ENCODE data around the gene RANGAP1.
"Not testable (repeated sequence)": the region's sequence is repeated elsewhere in the genome, so short reads cannot be mapped to it uniquely, and the experiment has no call there.

RANGAP1 gene

DNA sequence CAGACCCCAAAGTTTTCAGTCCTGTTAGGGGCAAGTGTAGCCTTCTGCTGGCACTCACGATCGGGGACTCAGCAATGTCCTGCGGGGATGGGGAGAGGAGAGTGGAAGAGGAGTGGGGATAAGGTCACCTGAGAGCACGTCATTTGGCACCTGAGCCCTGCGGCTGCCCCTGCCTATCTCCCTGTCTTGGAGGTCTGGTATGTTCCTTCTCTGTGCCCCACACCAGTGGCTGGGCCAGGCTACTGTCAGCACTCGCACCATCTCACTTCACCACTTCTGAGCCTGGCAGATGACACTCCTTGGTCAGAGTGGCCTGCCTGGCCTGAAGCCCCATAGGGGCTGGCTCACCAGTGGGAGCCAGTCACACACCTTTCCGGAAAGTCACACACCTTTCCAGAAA is 25.1 kb downstream of the RANGAP1 start:
- no peak for DNase-seq (ENCODE audit: low read depth in 2 of 2)

DNA sequence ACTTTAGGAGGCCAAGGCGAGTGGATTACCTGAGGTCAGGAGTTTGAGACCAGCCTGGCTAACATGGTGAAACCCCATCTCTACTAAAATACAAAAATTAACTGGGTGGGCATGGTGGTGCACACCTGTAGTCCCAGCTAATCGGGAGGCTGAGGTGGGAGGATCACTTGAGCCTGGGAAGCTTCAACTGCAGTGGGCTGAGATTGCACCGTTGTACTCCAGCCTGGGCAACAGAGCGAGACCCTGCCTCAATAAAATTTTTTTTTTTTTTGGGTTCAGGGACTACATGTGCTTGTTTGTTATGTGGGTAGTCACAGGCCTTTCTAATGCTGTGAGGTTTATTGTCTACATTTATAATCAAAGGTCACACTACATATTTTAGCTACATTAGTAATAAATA is 26.2 kb downstream of the RANGAP1 start:
- not testable (repeated sequence) for DNase-seq (ENCODE audit: low read depth in 2 of 2)

DNA sequence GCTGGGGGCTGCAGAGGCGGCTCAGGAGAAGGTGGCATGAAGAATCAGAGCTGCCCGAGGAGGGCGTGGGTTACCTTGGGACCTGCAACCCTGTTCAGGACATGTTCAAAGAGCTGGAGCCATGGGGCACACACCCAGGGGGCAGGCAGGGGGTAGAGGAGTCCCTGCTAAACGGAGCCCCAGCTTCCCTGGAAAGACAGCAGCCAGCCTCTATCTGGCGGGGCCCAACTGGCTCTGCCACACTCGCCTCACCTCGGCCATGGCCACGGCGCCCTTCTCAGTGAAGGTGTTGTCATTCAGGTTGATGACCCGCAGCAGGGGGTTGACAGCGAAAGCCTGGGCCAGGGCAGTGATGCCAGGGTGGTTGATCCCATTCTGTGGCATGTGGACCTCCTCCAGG is 28.3 kb downstream of the RANGAP1 start:
- no peak for DNase-seq (ENCODE audit: low read depth in 2 of 2)

DNA sequence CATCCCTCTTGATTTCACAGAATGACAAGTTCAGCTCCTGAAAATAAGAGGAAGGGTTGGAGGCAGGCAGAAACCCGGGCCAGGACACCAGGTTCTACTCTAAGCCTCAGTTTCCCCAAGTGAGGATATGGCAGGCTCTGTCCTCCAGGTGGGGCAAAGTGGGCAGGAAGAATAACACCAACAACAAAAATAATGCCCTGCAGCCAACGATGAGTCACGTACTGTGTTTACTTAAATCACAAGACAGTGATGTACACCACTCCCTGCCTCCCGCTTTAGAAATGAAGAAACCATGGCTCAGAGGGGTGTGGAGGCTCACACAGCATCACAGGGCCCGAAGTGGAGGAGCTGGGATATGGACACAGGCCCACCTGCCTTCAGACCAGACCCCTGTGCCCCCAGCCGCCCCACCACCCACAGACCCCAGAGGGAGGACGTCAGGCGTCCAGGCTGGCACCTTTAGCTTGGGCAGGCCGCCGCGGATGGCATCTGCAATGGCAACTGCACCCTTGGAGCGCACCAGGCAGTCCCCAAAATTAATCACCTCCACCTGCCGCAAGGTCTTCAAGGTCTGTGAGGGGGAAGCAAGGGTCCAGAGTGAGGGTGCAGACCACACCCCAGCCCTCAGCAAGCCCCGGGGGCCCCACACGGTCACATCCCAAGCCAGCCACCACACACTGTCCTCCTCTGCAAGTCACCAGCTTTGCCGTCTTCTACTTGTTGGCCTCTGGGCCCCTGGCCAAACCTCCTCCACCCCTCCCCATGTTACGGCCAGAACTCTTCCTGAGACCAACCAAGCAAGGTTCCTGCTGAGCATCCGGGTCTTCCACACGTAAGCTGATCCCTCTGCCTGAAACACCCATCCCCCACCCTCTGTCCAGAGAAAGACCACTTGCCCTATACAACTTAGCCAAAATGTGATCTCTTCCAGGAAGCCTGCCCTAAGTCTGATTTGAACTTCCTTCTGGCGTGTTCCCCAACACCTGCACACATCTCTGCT is 29.4 kb downstream of the RANGAP1 start:
- DNase-seq (ENCODE audit: low read depth in 2 of 2), result no peak

DNA sequence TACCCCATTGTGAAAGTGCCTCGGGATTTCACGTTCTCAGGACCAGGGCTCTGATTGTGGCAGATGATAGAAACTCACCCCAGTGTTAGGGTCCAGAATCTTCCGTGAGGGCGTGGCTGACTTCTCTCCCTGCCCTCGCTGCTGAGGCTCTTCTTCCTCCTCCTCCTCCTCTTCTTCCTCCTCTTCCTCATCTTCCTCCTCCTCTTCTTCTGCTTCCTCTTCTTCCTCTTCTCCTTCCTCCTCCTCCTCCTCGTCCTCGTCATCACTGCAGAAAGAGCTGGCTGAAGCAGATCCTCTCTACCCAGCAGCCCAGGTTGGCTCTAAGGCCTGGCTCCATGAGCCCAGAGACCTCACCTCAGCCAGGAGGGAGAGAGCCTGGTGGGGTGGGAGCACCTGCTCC is 31.8 kb downstream of the RANGAP1 start:
- no peak for DNase-seq (ENCODE audit: low read depth in 2 of 2)

DNA sequence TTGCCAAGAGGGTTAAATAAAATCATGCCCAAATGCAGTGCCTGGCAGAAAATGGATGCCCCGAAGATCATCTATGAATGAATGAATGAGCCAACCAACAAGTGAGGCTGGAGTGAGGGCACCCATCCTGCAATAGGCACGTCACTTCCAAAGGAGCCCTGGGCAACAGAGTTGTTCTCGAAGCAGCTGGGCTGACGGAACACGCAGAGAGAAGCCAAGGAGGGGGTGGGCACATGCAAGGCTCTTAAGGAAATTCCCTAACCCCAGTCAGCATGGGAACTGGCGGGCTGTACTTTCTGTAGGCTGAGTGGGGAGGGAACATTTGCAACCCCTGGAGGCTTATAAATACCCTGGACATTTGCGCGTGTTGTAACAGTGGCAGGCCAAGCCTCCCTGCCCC is 33.6 kb downstream of the RANGAP1 start:
- DNase-seq (ENCODE audit: low read depth in 2 of 2), result no peak

DNA sequence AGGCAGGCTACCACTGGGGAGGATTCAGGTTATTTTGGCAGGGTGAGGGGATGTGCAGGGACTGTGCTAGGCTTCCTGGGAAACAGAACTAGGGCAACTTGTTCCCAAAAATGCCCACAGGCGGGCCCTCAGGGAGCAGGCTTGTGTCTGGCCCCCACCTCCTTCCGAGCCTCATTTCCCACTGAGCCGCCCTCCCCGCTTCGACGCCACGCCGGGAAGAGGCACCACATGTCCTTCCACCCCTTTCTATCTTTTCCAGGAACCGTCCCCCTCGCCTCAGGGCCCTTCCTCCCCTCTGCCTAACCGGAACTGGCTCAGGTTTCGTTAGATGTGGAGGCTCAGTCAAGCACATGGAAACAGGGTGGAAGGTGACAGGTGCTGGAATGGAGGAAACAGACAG is 35.9 kb downstream of the RANGAP1 start:
- no peak for DNase-seq (ENCODE audit: low read depth in 2 of 2)

DNA sequence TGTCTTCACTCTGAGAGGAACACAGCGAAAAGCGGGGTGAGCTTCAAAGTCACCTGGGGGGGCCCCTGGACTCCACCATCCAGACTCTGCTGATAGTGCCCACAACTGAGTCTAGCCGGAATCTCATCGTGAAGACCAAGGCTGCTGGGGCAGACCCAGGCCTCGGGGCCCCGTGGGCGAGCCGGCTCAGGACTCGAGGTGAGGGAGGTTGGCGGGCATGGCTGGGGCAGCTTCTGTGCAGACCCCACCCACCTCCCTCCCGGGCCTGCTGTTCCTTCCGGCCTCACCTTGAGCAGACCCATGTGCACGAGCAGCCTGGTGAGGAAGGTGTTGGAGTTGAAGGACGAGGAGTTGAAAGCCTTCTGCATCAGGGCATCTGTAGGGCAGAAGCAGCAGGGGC is 36.5 kb downstream of the RANGAP1 start:
- DNase-seq (ENCODE audit: low read depth in 2 of 2), result no peak

DNA sequence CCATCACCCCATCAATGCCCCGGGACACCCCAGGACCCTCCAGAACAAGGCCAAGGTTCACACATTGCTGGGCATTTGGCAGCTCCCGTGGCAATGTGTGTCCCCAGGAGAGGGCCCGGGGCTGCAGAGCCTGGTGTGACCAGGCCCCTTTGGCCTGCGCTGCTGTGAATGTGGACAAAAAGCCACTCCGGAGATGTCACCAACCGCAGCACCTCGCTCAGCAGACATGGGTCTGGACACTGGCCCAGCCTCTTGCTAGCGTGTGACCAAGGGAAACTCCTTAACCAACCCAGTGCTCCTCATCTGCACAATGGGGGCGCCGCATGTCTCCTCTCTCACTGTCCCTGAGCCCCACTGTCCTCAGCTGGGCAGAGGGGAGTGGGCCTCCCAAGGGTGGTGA is 37.2 kb downstream of the RANGAP1 start:
- no peak for DNase-seq (ENCODE audit: low read depth in 2 of 2)

DNA sequence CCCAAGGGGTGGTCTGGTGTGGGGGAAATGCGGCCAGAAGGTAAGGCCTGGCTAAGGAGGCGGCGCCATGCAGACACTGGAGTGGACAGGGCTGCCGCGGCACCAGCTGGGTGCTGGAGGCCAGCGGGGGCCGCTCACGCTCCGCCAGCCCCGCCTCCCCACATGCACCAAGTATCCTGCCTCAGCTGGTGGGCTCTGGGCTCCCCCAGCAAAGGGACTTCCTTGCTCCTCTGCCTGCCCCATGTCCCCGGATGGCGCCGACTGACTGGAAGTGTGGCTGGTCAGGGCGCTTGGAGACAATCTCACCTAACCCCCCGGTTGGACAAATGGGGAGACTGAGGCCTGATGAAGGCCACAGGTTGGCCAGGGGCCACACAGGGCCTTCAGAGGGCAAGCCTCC is 37.7 kb downstream of the RANGAP1 start:
- DNase-seq (ENCODE audit: low read depth in 2 of 2), result no peak

DNA sequence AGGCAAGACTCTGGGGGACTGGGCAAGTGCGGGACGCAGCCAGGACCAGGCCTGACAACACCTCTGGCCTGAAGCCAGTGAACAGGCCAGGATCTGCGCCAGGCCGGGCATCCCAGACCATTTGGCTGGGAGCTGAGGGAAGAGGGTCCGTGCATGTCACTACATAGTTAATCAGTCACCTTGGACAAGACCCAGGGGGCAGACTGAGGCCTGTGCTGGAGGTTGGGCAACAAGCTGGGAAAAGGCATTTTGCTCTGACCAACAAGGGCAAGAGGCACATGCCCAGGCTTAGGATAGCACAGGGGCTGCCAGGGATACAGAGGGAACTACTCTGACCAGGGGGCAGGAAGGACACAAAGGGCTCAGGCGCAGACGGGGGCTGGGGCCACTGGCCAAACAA is 38.3 kb downstream of the RANGAP1 start:
- no peak for DNase-seq (ENCODE audit: low read depth in 2 of 2)

DNA sequence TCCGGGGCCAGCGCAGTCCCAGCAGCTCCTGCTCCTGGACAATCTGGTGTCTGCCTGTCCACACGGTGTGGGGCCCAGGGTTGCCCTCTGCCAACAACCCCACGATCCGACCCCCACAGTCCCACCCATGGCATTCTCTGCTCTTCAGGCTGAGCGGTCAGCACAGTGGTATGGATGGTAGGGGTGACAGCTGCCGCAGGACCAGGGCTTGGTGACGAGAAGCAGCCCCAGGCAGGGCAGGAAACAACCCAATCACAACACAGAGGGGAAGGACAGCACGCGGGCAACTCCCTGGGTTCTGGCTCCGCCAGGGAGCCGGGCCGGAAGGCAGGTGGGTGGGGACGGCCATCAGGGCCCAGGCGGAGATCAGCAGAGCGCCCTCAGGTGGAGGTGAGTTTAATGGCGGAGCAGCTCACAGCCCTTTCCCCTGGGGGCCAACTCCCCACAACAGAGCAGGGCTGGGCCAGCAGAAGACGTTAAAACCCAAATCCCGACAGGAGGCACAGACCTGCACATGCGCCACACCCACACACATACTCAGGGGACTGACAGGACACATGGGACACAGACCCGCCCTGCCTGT is 40.0 kb downstream of the RANGAP1 start:
- DNase-seq (ENCODE audit: low read depth in 2 of 2), result no peak

DNA sequence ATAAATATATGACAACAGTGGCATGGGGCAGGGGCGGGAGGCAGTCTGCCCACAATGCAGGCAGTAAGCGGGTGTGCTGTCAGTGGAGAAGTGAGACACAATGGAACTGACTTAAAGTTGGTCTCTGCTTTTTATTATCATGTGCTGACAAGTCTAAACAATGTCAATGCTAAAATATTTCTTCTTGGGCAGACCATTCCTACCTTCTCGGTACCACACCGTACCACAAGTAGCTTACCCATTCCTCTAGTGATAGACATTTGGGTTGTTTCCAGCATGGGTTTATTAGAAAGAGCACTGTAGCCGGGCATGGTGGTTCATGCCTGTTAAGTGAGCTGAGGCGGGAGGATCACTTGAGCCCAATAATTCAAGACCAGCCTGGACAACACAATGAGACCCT is 42.6 kb downstream of the RANGAP1 start:
- no peak for DNase-seq (ENCODE audit: low read depth in 2 of 2)

DNA sequence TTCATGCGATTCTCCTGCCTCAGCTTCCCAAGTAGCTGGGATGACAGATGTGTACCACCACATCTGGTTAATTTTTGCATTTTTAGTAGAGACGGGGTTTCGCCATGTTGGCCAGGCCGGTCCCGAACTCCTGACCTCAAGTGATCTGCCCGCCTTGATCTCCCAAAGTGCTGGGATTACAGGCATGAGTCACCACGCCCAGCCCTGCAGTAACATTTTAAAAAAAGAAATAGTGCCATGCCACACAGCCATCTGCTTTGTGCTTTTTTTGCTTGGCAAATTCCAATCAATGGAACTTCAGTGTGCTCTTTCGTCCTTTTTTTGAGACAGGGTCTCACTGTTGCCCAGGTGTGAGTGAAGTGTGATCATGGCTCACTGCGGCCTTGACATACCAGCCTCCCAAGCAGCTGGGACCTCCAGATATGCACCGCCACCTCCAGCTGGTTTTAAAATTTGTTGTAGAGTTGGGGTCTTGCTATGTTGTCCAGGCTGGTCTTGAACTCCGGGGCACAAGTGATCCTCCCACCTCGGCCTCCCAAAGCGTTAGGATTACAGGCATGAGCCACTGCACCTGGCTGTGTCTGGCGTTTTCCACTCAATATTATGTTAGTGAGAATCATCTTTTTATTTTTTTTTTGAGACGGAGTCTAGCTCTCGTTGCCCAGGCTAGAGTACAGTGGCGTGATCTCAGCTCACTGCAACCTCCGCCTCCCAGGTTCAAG is 43.4 kb downstream of the RANGAP1 start:
- DNase-seq (ENCODE audit: low read depth in 2 of 2), result no peak

DNA sequence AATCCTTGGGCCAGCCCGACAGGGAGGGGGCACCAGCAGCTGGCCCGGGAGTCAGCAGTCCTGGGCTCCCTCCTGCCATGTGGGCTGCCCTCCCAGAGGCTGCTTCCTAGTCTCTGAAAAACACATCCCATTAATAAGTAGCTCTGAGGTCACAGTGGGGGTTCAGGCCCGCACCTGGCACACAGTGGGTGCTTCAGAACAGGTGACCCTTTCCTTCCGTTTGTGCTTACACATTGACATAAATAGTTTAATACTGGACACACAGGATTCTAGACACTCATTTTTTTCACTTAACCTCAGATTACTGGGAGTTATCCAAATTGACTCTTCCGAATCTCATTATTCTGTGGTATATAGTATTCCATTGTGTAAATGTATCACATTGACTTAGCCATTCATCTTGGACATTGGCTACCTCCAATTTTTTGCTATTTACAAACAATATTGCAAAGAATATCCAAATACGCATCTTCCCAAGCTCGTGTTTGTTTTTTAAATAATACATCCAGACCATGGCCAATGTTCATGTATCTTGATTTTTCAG is 44.8 kb downstream of the RANGAP1 start:
- DNase-seq (ENCODE audit: low read depth in 2 of 2), result no peak

DNA sequence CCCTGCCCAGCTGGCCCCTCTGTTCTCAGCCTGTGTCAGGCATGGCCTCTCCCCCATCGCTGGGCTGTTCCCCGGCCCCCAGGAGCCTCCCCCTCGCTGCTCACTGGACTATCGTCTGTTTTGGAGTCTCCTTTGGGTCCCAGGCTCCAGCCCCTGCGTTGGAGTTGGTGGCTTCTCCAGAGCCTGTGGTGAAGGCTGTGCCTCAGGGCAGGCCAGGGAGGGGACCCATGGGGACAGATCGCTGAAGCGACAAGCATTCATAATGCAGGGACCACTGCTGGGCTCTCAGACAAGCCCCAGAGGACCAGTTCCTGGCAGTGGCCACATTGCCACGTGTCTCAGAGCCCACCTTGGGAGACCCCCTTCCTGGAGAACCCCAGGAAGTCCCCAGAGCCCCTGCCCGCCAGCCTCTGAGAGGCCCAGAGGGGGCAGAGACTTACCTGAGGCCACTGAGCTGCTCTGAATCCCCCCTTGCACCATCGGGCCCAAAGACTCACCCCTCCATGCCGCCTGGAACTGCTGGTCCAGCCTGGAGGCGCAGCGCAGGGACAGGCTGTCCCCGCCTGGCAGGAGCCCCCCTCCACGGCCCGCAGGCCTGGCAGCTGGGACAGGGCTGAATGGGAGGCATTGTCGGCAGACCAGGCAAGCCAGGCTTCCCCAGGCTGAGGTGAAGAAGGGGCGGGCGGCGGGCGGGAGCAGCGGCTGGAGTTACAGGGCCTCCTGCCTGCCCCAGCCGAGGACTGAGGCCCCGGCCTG is 45.4 kb downstream of the RANGAP1 start, which contains the start of gene CHADL:
TSS of gene CHADL (minus strand) at position 555 of the 756 bp plus-strand sequence. CDS start at position 505, 50 bp downstream.
- DNase-seq (ENCODE audit: low read depth in 2 of 2), result no peak

DNA sequence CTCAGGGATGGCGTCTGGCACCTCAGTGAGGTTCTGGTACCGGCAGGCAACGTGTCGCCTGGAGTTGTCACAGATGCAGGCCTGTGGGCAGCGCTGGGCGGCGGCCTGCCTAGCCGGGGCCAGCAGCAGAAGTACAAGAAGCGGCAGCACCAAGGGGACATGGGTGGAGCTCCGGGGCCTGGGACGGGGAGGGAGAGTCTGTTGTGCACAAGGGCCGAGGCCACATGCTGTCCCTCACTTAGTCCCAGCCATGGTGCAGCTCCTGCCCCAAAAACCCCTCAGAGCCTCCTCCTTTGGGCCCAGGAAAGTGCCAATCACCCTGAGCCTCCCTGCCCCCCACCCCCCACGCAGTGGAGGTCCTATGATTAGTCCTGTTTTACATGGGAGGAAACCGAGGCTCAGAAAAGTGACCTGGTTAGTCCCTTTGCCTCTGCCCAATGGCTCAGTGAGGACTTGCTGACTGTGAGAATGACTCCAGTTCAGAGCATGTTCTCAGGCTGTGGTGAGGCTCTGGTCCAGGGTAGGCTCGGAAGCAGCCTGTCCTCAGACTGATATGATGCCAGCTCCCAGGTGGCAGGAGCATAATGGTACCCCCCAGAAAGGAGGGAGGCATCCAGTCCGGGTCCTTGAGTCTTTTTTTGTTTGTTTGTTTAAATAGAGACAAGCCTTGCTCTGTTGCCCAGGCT is 46.4 kb downstream of the RANGAP1 start:
- DNase-seq (ENCODE audit: low read depth in 2 of 2), result no peak

DNA sequence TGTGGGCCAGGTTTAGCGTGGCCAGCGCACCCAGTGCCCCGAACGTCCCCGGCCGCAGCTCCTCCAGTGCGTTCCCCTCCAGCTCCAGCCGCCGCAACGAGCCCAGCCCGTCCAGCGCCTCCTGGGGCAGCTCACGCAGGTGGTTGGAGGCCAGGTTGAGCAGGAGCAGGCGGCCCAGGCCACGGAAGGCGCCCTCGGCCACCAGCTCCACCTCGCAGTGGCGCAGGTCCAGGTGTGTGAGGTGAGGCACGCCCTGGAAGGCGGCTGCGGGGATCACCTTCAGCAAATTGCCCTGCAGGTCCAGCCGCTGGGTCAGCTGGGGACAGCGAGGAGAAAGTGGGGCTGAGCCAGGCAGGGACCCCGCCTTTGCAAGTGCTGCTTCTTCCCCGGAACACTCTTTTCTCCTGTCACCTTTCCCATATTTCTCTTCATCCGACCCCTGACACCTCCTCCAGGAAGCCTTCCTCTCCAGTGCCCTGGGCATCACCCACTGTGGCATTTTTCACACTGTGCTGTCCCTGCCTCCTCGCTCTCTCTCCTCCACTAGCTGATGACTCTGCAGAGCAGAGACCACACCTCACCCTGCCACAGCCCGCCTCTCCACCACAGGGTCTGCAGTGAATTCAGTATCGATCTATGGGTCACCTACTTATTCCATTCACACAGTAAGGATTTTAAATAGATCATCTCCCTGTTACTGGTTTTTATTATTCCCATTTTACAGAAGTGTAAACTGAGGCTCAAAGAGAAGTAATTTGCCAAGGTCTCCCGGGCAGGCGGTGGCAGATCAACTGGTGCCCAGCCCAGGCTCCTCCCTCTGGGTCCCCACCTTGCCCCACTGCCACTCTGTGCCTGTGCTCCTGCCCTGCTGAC is 47.2 kb downstream of the RANGAP1 start:
- DNase-seq (ENCODE audit: low read depth in 2 of 2), result no peak

DNA sequence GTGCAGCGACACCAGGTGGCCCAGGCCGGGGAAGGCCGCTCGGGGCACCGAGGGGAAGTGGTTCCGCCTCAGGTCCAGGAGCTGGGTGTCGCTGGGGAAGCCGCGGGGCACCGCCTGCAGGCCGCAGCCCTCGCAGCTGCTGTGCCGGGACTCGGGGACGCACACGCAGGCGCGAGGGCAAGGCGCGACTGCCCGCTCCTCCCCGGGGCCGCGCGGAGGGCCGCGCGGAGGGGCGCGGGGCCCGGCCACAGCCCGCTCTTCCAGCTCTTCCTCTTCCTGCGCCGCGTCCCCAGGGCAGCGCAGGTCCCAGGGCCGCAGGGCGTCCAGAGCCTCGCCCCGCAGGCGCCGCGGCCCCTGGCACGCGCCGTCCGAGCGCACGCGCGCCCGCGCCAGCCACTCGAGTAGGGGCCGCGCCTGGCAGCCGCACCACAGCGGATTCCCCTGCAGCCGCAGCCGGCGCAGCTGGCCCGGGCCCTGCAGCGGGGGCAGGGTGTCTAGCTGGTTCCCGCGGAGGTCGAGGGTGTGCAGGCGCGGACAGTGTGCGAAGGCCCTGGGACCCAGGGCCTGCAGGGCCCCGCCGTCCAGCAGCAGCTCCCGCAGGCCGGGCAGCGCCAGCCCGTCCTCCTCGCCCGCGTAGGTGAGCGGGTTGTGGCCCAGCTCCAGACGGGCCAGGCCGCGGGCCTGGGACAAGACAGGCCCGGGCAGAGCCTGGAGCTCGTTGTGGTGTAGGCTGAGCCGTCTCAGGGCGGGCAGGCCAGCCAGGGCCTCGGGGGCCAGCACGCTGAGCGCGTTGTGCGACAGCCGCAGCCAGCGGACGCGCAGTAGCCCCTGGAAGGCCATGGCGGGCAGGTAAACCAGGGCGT is 48.0 kb downstream of the RANGAP1 start:
- DNase-seq (ENCODE audit: low read depth in 2 of 2), result peak; percentile 70 to 74
